GM19463 (cell line): Measurements from ENCODE around the gene KRT74.

Experiments
- ATAC-seq: cut with Tn5 transposase; IDR thresholded peaks from one replicate; pipeline ENCODE4 v1.9.1; 2021; ENCODE audit warnings: mild to moderate bottlenecking, moderate library complexity; ENCODE audit not compliant: unreplicated experiment

KRT74 gene

GRCh38 chr12:52539821-52540173 lies 33.8 kb downstream of the KRT74 start:
- ATAC-seq, result no peak

- no peak for ATAC-seq
These were observed 34.4 kb downstream of the KRT74 start for GRCh38 chr12:52539083-52539820.

GRCh38 chr12:52537101-52537500 lies 36.5 kb downstream of the KRT74 start:
- ATAC-seq, result no peak

GRCh38 chr12:52535574-52535973 lies 38.1 kb downstream of the KRT74 start:
- no peak for ATAC-seq

- no peak for ATAC-seq
These were observed 39.2 kb downstream of the KRT74 start for GRCh38 chr12:52534482-52534881.

- no peak for ATAC-seq
These were observed 39.8 kb downstream of the KRT74 start for GRCh38 chr12:52533686-52534470.

GRCh38 chr12:52532636-52533035 lies 41.0 kb downstream of the KRT74 start:
- ATAC-seq, result no peak

- ATAC-seq, result no peak
These were observed 41.9 kb downstream of the KRT74 start for GRCh38 chr12:52531566-52532300.

GRCh38 chr12:52530905-52531304 lies 42.7 kb downstream of the KRT74 start:
- ATAC-seq, result no peak

GRCh38 chr12:52530366-52530765 lies 43.3 kb downstream of the KRT74 start:
- no peak for ATAC-seq

GRCh38 chr12:52529846-52530245 lies 43.8 kb downstream of the KRT74 start:
- ATAC-seq, result no peak

- ATAC-seq, result no peak
These were observed 44.2 kb downstream of the KRT74 start for GRCh38 chr12:52529417-52529816.

GRCh38 chr12:52528641-52529143 lies 45.0 kb downstream of the KRT74 start:
- no peak for ATAC-seq

GRCh38 chr12:52527121-52527800 lies 46.4 kb downstream of the KRT74 start:
- ATAC-seq, result no peak

- ATAC-seq, result no peak
These were observed 47.1 kb downstream of the KRT74 start for GRCh38 chr12:52526511-52526951.

GRCh38 chr12:52525661-52526499 lies 47.8 kb downstream of the KRT74 start:
- ATAC-seq, result no peak

GRCh38 chr12:52524898-52525591 lies 48.6 kb downstream of the KRT74 start:
- no peak for ATAC-seq

GRCh38 chr12:52524241-52524897 lies 49.3 kb downstream of the KRT74 start:
- no peak for ATAC-seq

- ATAC-seq, result no peak
These were observed 49.8 kb downstream of the KRT74 start for GRCh38 chr12:52523824-52524223.
